Fibroblast of the aortic adventitia (primary cell): ENCODE data around the gene GRID2IP. TPM values are rescaled to one million over a fixed set of nuclear protein-coding genes. Genes with fewer than 3 reads are reported as not detected.

Experiments used
- DNase-seq: peaks from one replicate; pipeline ENCODE4 v3.0.0-alpha.2; 2010; ENCODE audit warnings: low read depth
- H3K4me3 ChIP-seq: 2 replicates; pipeline ENCODE4 v1.5.1; 2011; ENCODE audit warnings: low read depth, mild to moderate bottlenecking, control low read depth, low read length, moderate library complexity
- total RNA-seq: library from RNA; depleted of rRNA; stranded (reverse); fragments of >200 nt; gene quantifications from 2 replicates; pipeline ENCODE4 v1.2.3, GENCODE V29; 2012; ENCODE audit warnings: low replicate concordance
- TF ChIP-seq, protein P1 (sequence below): IDR thresholded peaks from 2 replicates; pipeline ENCODE4 v1.5.1; 2011; ENCODE audit warnings: mild to moderate bottlenecking, low read length, control low read depth, inconsistent platforms; ENCODE audit not compliant: insufficient read depth

The GRID2IP gene
- total RNA-seq, 1 donor, result not detected

DNA sequence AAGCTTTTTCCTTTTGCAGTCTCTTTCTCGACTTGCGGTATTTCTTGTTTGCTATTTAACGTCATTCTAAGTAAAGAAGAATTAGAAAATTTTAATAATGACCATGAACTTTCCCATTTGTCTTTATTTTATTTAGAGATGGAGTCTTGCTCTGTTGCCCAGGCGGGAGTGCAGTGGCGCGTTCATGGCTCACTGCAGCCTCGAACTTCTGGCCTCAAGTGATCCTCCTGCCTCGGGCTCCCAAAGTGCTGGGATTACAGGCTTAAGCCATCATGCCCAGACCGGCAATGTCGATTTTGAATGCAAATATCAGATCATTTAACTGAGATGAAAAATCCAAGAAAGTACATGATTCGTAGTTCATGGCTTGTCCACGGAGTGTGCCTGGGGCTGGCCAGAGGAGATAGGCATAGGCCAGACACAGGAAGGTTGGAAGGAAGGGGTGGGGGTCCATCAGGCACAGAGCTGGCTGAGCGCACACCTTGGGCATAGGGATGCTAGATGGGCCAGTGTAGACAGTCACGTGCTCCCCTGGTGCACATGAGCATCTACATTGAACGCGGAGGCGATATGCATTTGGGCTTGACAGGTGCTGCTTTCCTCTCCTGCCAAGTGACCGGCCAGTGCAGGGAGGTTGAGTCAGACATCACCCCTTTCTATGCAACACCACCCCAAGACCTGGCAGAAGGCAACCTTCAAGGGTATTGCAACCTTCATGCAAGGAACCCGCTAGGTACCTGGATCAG is 64.7 kb downstream of the GRID2IP start:
- no peak for DNase-seq
- no peak overlapping the region for H3K4me3 ChIP-seq
- TF ChIP-seq, protein P1, sequence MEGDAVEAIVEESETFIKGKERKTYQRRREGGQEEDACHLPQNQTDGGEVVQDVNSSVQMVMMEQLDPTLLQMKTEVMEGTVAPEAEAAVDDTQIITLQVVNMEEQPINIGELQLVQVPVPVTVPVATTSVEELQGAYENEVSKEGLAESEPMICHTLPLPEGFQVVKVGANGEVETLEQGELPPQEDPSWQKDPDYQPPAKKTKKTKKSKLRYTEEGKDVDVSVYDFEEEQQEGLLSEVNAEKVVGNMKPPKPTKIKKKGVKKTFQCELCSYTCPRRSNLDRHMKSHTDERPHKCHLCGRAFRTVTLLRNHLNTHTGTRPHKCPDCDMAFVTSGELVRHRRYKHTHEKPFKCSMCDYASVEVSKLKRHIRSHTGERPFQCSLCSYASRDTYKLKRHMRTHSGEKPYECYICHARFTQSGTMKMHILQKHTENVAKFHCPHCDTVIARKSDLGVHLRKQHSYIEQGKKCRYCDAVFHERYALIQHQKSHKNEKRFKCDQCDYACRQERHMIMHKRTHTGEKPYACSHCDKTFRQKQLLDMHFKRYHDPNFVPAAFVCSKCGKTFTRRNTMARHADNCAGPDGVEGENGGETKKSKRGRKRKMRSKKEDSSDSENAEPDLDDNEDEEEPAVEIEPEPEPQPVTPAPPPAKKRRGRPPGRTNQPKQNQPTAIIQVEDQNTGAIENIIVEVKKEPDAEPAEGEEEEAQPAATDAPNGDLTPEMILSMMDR, result no peak

DNA sequence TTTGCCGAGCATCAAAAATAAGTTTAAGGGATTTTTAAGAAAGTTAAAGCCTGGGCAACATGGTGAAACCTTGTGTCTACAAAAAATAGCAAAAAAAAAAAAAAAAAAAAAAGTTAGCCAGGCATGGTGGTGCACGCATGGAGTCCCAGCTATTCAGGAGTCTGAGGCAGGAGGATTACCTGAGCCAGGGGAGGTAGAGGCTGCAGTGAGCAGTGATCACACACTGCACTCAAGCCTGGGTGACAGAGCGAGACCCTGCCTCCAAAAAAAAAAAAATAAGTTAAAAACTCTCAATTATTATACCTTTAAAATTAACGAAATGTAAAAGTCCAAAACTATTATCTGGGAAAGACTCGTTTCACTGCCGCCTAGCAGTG is 68.5 kb downstream of the GRID2IP start:
- DNase-seq, result no peak
- TF ChIP-seq, protein P1, result no peak
- H3K4me3 ChIP-seq, result peak overlapping the region; percentile 95

DNA sequence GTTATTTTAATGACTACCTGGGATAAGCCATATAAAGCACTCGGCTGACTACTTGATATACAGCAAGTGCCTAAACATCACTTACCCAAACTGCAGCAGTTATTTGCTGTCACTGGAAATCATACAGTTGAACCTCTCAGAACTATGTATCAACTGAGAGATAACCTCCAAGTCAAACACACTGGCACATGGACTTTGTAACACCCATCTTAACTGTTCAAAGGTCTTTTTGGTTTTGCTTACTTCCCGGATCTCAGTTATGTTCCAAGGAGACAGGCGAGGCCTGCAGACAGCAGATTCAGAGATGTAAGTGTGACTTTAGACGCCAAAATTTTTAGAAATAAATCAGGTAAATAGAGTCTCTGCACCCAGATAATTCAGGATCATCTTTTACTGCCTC is 69.0 kb downstream of the GRID2IP start:
- peak overlapping the region; percentile 95 for H3K4me3 ChIP-seq
- DNase-seq, result no peak
- TF ChIP-seq, protein P1, result no peak

DNA sequence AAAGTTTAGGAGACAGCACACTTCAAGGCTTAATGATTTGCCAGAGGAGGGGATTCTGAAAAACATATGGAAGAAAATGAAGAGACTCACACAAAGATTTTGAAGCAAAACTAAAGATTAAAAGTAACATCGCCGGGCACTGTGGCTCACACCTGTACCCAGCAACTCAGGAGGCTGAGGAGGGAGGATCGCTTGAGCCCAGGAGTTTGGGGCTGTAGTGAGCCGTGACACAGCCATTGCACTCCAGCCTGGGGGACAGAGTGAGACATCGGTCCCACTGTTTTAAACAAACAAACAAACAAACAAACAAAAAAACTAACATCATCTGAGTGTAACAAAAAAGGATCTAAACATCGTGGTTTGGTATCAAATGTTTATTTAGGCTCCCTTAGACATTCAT is 69.8 kb downstream of the GRID2IP start:
- peak overlapping the region; percentile 58 for H3K4me3 ChIP-seq
- TF ChIP-seq, protein P1, result no peak
- DNase-seq, result no peak

DNA sequence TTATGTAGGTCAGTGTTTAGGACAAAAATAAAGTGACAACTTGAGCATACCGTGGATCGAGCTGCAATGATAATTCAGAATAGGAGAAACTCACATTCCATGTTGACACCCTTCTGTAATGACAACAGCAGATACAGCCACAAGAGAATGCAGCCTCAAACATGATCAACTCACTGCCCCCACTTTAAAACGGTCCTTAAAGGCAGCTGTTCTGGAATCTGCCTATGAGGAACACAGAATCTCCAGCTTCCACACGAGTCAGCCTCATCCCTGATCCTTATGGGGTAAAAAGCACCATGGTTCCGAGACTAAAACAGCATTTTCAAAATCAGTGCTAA is 71.0 kb downstream of the GRID2IP start:
- TF ChIP-seq, protein P1, result no peak
- peak overlapping the region; percentile 58 for H3K4me3 ChIP-seq
- peak; percentile 14 for DNase-seq

DNA sequence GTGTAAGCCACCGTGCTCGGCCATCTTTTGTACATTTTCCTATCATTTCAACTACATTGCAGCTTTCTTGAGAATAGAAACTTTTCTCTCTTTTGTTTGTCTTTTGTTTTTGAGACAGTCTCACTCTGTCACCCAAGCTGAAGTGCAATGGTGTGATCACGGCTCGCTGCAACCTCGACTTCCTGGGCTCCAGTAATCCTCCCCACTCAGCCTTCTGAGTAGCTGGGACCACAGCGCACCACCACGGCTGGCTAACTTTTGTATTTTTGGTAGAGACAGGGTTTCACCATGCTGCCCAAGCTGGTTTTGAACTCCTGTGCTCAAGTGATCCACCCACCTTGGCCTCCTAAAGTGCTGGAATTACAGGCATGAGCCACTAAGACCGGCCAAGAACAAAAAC is 72.2 kb downstream of the GRID2IP start:
- H3K4me3 ChIP-seq, result no peak overlapping the region
- TF ChIP-seq, protein P1, result no peak
- DNase-seq, result no peak

DNA sequence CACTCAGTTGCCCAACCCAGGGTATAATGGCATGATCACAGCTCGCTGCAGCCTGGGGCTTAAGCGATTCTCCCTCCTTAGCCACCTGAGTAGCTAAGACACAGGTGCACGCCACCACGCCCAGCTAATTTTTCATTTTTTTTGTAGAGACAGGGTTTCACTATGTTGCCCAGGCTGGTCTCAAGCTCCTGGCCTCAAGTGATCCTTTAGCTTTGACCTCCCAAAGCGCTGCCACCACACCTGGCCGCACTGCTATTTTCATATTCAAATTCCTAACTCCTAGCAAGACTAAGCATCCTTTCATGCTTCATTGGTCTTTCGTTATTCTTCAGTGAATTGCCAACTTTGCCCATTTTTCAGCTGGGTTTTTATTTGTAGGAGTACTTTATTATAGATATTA is 73.1 kb downstream of the GRID2IP start:
- no peak overlapping the region for H3K4me3 ChIP-seq
- no peak for DNase-seq
- TF ChIP-seq, protein P1, result no peak
